ENCODE results near the gene PKD1.

- TF ChIP-seq POLR2A (IDR thresholded peaks at IDR 0.05; ENCODE audit: borderline replicate concordance, extremely low read depth, insufficient read depth, insufficient read length) (no peak), ZFX (IDR thresholded peaks at IDR 0.05) (no peak), CTCF (IDR thresholded peaks at IDR 0.05 in 2 of 3, conservative IDR thresholded peaks at IDR 0.05 in 1 of 3; ENCODE audit: borderline replicate concordance in 1 of 3, insufficient read depth in 1 of 3, low read depth in 2 of 3, low read length in 2 of 3) (no peak), CEBPB (IDR thresholded peaks at IDR 0.05; ENCODE audit: low read depth) (no peak), RAD21 (IDR thresholded peaks at IDR 0.05; ENCODE audit: low read depth) (no peak), EZH2 (IDR thresholded peaks at IDR 0.05) (no peak), POLR2AphosphoS5 (IDR thresholded peaks at IDR 0.05; ENCODE audit: low read depth, low read length) (no peak), YY1 (IDR thresholded peaks at IDR 0.05; ENCODE audit: extremely low read depth, insufficient replicate concordance, low read depth, low read length) (no peak), ZBTB33 (IDR thresholded peaks at IDR 0.05; ENCODE audit: extremely low read depth, insufficient replicate concordance, low read length) (no peak), JUND (IDR thresholded peaks at IDR 0.05) (no peak), MAX (IDR thresholded peaks at IDR 0.05) (no peak), ZNF274 (IDR thresholded peaks at IDR 0.05; ENCODE audit: low read depth, low read length) (no peak), REST (IDR thresholded peaks at IDR 0.05; ENCODE audit: low read depth) (no peak), SIN3A (IDR thresholded peaks at IDR 0.05; ENCODE audit: low read depth) (no peak)
Measured at GRCh38 chr16:2172688-2173335, 37.1 kb upstream of the PKD1 start.

Data from HCT116 (cell line).